Heart left ventricle (tissue), 16 donors: ENCODE measurements around the gene C15orf40. TPM values are rescaled to one million over a fixed set of nuclear protein-coding genes. Genes with fewer than 3 reads are reported as not detected.

Experiments used
- ATAC-seq, 4 donors: fragments of 200-7000 bp; cut with Tn5 transposase; one replicate each; pipeline ENCODE4 v1.9.1; 2020 to 2022; ENCODE audit warnings: moderate library complexity in 4 of 4, mild to moderate bottlenecking in 3 of 4, moderate number of reproducible peaks in 1 of 4
- DNase-seq, 5 donors: peaks; one replicate each; pipeline ENCODE4 v3.0.0-alpha.2; 2020
- H3K27ac ChIP-seq, 12 donors: fragments of 200-600 bp; sonication (generic) in 4 of 12; one replicate each; pipeline versions ENCODE4 v1.5.0 to v1.8.0; 2016 to 2022; ENCODE audit warnings: mild to moderate bottlenecking in 2 of 12
- H3K27me3 ChIP-seq, 9 donors: fragments of 200-600 bp; sonication (generic) in 2 of 9; one replicate each; pipeline versions ENCODE4 v1.5.1 to v1.8.0; 2016 to 2022; ENCODE audit warnings: mild to moderate bottlenecking in 3 of 9
- H3K36me3 ChIP-seq, 9 donors: fragments of 200-600 bp; sonication (generic) in 2 of 9; one replicate each; pipeline versions ENCODE4 v1.5.0 to v1.8.0; 2018 to 2022; ENCODE audit warnings: mild to moderate bottlenecking in 2 of 9
- H3K4me1 ChIP-seq, 12 donors: fragments of 200-600 bp; sonication (generic) in 4 of 12; one replicate each; pipeline versions ENCODE4 v1.5.0 to v1.8.0; 2016 to 2022; ENCODE audit warnings: mild to moderate bottlenecking in 3 of 12
- H3K4me3 ChIP-seq, 12 donors: fragments of 200-600 bp; sonication (generic) in 4 of 12; one replicate each; pipeline versions ENCODE4 v1.5.0 to v1.8.0; 2017 to 2022; ENCODE audit warnings: mild to moderate bottlenecking in 9 of 12, moderate library complexity in 4 of 12
- H3K9me3 ChIP-seq, 12 donors: fragments of 200-600 bp; sonication (generic) in 4 of 12; one replicate each; pipeline versions ENCODE4 v1.5.0 to v1.8.0; 2016 to 2022; ENCODE audit warnings: mild to moderate bottlenecking in 1 of 12
- CTCF ChIP-seq, 12 donors: fragments of 200-600 bp; sonication (generic) in 4 of 12; IDR thresholded peaks; one replicate each; pipeline versions ENCODE4 v1.5.0 to v1.8.0; 2018 to 2022; ENCODE audit warnings: antibody characterized with exemption in 12 of 12, mild to moderate bottlenecking in 5 of 12
- POLR2A ChIP-seq, 2 donors: fragments of 450-650 bp; IDR thresholded peaks; one replicate each; pipeline ENCODE4 v1.6.1; 2017; ENCODE audit warnings: antibody characterized with exemption in 2 of 2, mild to moderate bottlenecking in 2 of 2, moderate library complexity in 2 of 2
- WGBS, 4 donors: extraction: QIAGEN DNeasy Blood & Tissue Kit in 2 of 4; methylation state at CpG; one replicate each; pipeline versions ENCODE4 v1.1.5 to v1.1.7; 2013 to 2018; 5-methylcytosine and 5-hydroxymethylcytosine counted together
- intact Hi-C, 10 donors: fragments of 100-400 bp; cut with DNase I; formaldehyde crosslinking; loops; one replicate each; pipeline versions ENCODE4 v1.11.1 to v1.14.2; 2022
- polyA plus RNA-seq, 2 donors: library from polyadenylated mRNA; stranded (reverse); fragments of 200-250 nt; gene quantifications; one replicate each; pipeline ENCODE4 v1.2.3, GENCODE V29; 2013
- total RNA-seq, 9 donors: library from RNA; depleted of rRNA in 2 of 9; stranded (reverse); fragments of >200 nt in 2 of 9; fragmentation: NEBNext Ultra II Directional in 3 of 9; extraction: Animal tissue kit (Norgen Biotek cat#: 25700) in 3 of 9; gene quantifications; one replicate each; pipeline versions ENCODE4 v1.1.0 to v1.2.4, GENCODE V29; 2016 to 2023
- donor health status: ischemic (EF 13 %, LVEDD 7.1; RV severe dilation, severe dysfunction).
- donor health status: healthy with polysubstance abuse.
- donor health status: DM: no; HTN: yes; CAD: no.
- donor health status: DM: no; HTN: no; CAD: no.
- donor health status: ischemic (EF 25% LVEDD 6.9; RV normal size, moderate dysfunction).
- donor health status: ischemic (EF 25% LVEDD 5.7; RV mildly dilated, moderate dysfunction).
- donor health status: healthy.
- donor health status: DM: yes; HTN: yes; CAD: no.
- donor health status: ischemic (EF 35%, LVEDD 5.7; RV mildly dilated, moderate dysfunction).
- donor health status: nonischemic (EF 11% LVEDD 7.7; RV severe dilation, severe dysfunction).
- donor health status: DM: yes; HTN: yes; CAD: no.
- donor health status: PGD.
- donor health status: ischemic (EF 29% LVEDD 5.4; RV normal size, mild dysfunction).
- donor health status: nonischemic (EF 23%, LVEDD 6.1; RV moderate dilation, normal function).

Gene C15orf40
- total and polyA plus RNA-seq, 11 donors, result 6.0 to 17.0 (median 9.4) TPM

DNA sequence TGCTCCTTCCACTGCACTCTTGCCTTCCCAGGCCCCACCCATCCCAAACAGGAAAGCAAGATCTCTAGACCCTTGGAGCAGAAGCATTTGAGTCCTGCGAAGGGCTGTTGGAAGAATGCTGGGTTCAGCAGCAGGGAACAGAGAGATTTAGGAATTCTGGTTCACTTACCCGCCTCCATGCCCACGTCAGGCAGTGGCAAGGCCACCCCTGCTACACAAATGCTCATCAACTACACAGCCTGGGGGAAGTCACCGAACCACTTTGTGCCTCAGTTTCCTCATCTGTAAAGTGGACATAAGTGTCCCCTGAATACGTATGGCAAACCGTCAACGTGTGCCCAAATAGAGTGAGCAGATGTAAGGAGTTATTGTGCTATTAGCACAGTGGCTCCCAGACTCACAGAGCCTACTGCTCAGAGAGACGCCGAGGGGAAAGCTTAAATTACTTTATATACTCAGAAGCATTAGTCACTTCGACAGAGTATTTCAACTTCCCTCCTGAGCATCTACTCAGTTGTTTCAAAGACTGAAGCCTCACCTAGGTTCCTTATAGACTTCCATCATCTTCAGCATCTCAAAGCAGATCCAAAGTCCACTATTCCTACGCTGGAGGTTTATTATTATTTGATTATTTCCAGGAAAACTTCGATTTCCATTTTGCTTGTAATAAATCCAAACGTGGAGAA is 59.8 kb downstream of the C15orf40 start:
- TF ChIP-seq CTCF (IDR thresholded peaks at IDR 0.05) (no peak), POLR2A (IDR thresholded peaks at IDR 0.05) (no peak)
- DNase-seq (no peak), ATAC-seq (no peak)
- H3K27me3 ChIP-seq, result peaks cover 0 to 14% (median 0%) of the 10 kb centered on the region in 9 donors
- H3K4me3 ChIP-seq, result peak overlapping the region in 11 of 12 donors; percentile 50 to 81 (median 60)
- H3K4me1 ChIP-seq, result peaks cover 0 to 18% (median 3%) of the 10 kb centered on the region in 12 donors
- peak overlapping the region in 10 of 12 donors; percentile 51 to 85 (median 62) for H3K27ac ChIP-seq
- 53 to 62% (median 57%) methylated on average over 13 of the region's 13 CpGs for WGBS, 4 donors
- H3K36me3 ChIP-seq, result no peaks in the 10 kb centered on the region
- intact Hi-C loops, result loop anchor here in 1 of 10 donors (5.0 kb wide), 1 partner anchor 39 kb away; no protein-coding TSS in a partner anchor
- no peaks in the 10 kb centered on the region for H3K9me3 ChIP-seq

GRCh38 chr15:82950746-82951370 is 60.6 kb downstream of the C15orf40 start:
- TF ChIP-seq POLR2A (IDR thresholded peaks at IDR 0.05) (no peak), CTCF (IDR thresholded peaks at IDR 0.05) (no peak)
- ATAC-seq (peak in 1 of 4 donors; percentile 11), DNase-seq (no peak)
- Histone ChIP-seq H3K4me1 (peaks cover 0 to 18% (median 3%) of the 10 kb centered on the region in 12 donors), H3K9me3 (no peaks in the 10 kb centered on the region), H3K4me3 (peak overlapping the region in 5 of 12 donors; percentile 54 to 81 (median 68)), H3K27ac (peak overlapping the region in 3 of 12 donors; percentile 3 to 85 (median 66)), H3K36me3 (no peaks in the 10 kb centered on the region), H3K27me3 (peaks cover 0 to 14% (median 0%) of the 10 kb centered on the region in 9 donors)
- intact Hi-C loops, result loop anchor here in 1 of 10 donors (5.0 kb wide), 1 partner anchor 39 kb away; no protein-coding TSS in a partner anchor
- 50 to 70% (median 57%) methylated on average over 6 of the region's 6 CpGs for WGBS, 4 donors

DNA sequence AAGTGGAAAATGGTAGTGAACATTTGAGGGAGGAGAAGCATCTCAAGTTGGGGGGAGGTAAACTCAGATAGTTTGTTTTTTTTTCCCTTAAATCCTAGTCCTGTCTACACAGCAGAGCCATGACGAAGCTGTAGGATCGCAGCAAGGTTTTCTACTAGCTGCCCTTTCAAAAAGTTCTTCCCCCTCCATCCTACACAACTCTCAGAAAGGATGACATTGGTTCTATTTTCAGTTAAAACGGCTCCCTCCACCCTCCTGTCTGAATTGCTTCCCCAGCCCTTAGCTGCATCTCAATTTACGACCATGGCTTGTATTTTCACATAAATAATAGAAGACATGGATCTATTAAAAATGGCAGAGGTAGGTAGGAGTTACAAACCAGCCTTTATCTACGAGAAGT is 61.1 kb downstream of the C15orf40 start:
- no peaks in the 10 kb centered on the region for H3K9me3 ChIP-seq
- DNase-seq, result no peak
- H3K27me3 ChIP-seq, result peaks cover 0 to 14% (median 0%) of the 10 kb centered on the region in 9 donors
- no peaks in the 10 kb centered on the region for H3K36me3 ChIP-seq
- intact Hi-C loops, result loop anchor here in 1 of 10 donors (5.0 kb wide), 1 partner anchor 38 kb away; no protein-coding TSS in a partner anchor
- no peak overlapping the region for H3K4me3 ChIP-seq
- no peak for ATAC-seq
- TF ChIP-seq POLR2A (IDR thresholded peaks at IDR 0.05) (no peak), CTCF (IDR thresholded peaks at IDR 0.05) (no peak)
- WGBS, 4 donors, result 73 to 85% (median 77%) methylated on average over 5 of the region's 5 CpGs
- H3K4me1 ChIP-seq, result peaks cover 0 to 18% (median 3%) of the 10 kb centered on the region in 12 donors
- no peak overlapping the region for H3K27ac ChIP-seq

- Histone ChIP-seq H3K27me3 (peaks cover 0 to 5% (median 0%) of the 10 kb centered on the region in 9 donors), H3K27ac (no peak overlapping the region), H3K4me1 (peaks cover 0 to 6% (median 2%) of the 10 kb centered on the region in 12 donors), H3K4me3 (no peak overlapping the region), H3K9me3 (no peaks in the 10 kb centered on the region), H3K36me3 (no peaks in the 10 kb centered on the region)
- 83 to 88% (median 84%) methylated on average over 8 of the region's 8 CpGs for WGBS, 4 donors
- intact Hi-C loops, result no loop called here
- no peak for TF ChIP-seq CTCF (IDR thresholded peaks at IDR 0.05)
- no peak for TF ChIP-seq POLR2A (IDR thresholded peaks at IDR 0.05)
- ATAC-seq, result no peak
- no peak for DNase-seq
These were observed 65.2 kb downstream of the C15orf40 start for GRCh38 chr15:82946155-82946701.
